Measurements from ENCODE around the gene RBM28.

RBM28 gene

GRCh38 chr7:128265156-128265905 is 78.4 kb downstream of the RBM28 start:
- in situ Hi-C loops (cut with MboI; ENCODE audit: low sequenced_read_pairs) = no loop called here

GRCh38 chr7:128264477-128264876 is 79.2 kb downstream of the RBM28 start:
- in situ Hi-C loops (cut with MboI; ENCODE audit: low sequenced_read_pairs) = no loop called here

GRCh38 chr7:128263420-128263819 is 80.3 kb downstream of the RBM28 start:
- in situ Hi-C loops (cut with MboI; ENCODE audit: low sequenced_read_pairs) = no loop called here

- in situ Hi-C loops (cut with MboI; ENCODE audit: low sequenced_read_pairs) = no loop called here
Measured at GRCh38 chr7:128262273-128263028, 81.3 kb downstream of the RBM28 start.

- in situ Hi-C loops (cut with MboI; ENCODE audit: low sequenced_read_pairs) = no loop called here
Measured at GRCh38 chr7:128260069-128260795, 83.5 kb downstream of the RBM28 start.

- in situ Hi-C loops (cut with MboI; ENCODE audit: low sequenced_read_pairs) = no loop called here
Measured at GRCh38 chr7:128259131-128260061, 84.3 kb downstream of the RBM28 start.

GRCh38 chr7:128257458-128257857 is 86.2 kb downstream of the RBM28 start:
- in situ Hi-C loops (cut with MboI; ENCODE audit: low sequenced_read_pairs) = no loop called here

GRCh38 chr7:128255271-128255670 is 88.4 kb downstream of the RBM28 start:
- in situ Hi-C loops (cut with MboI; ENCODE audit: low sequenced_read_pairs) = no loop called here

- in situ Hi-C loops (cut with MboI; ENCODE audit: low sequenced_read_pairs) = no loop called here
Measured at GRCh38 chr7:128254470-128254869, 89.2 kb downstream of the RBM28 start.

GRCh38 chr7:128253701-128254100 is 90.0 kb downstream of the RBM28 start:
- in situ Hi-C loops (cut with MboI; ENCODE audit: low sequenced_read_pairs) = no loop called here

- in situ Hi-C loops (cut with MboI; ENCODE audit: low sequenced_read_pairs) = no loop called here
Measured at GRCh38 chr7:128251337-128251736, 92.4 kb downstream of the RBM28 start.

Data from HL-60/S4 (cell line).